ENCODE results near the gene RASA3. TPM values are rescaled to one million over a fixed set of nuclear protein-coding genes. Genes with fewer than 3 reads are reported as not detected.

Gene RASA3
- polyA plus RNA-seq, 3 donors = 9.0 to 32.6 (median 16.6) TPM

GRCh38 chr13:114164681-114165429, 32.4 kb upstream of the RASA3 start:
- no peak overlapping the region for H3K4me3 ChIP-seq (replicated peaks in 1 of 3; ENCODE audit: low read depth in 2 of 3, low read length in 3 of 3)
- H3K27ac ChIP-seq (ENCODE audit: low read depth in 1 of 2, low read length in 2 of 2) = no peak overlapping the region
- no peak overlapping the region for H3K9ac ChIP-seq (ENCODE audit: insufficient read depth, low read length, poor library complexity, severe bottlenecking)
- 91% methylated on average over 15 of the region's 26 CpGs for WGBS (ENCODE audit: insufficient coverage)
- no peak for TF ChIP-seq CTCF (IDR thresholded peaks at IDR 0.05)
- no peak overlapping the region for H3K4me2 ChIP-seq (replicated peaks; ENCODE audit: extremely low read depth, low read length, poor library complexity, severe bottlenecking)
- no peak overlapping the region for H2AFZ ChIP-seq (ENCODE audit: insufficient read depth, low read depth, low read length, poor library complexity, severe bottlenecking)
- H3K27me3 ChIP-seq (ENCODE audit: control insufficient read depth in 2 of 2, insufficient read depth in 2 of 2, low read length in 2 of 2) = no peaks in the 10 kb centered on the region
- H3K4me1 Mint-ChIP-seq = peaks cover 48% of the 10 kb centered on the region
- H3K9me3 Mint-ChIP-seq = no peaks in the 10 kb centered on the region
- H3K27me3 Mint-ChIP-seq (ENCODE audit: low read depth in 3 of 3) = peaks cover 1 to 8% (median 2%) of the 10 kb centered on the region in 3 donors
- no peak overlapping the region for H3K27ac Mint-ChIP-seq
- intact Hi-C loops (cut with micrococcal nuclease) = loop anchor here in 1 of 2 donors (5.0 kb wide), 1 partner anchor 33 kb away; the partner anchor contains the start of gene RASA3
- H3K36me3 Mint-ChIP-seq = peaks cover 0 to 2% of the 10 kb centered on the region in 2 donors
- H3K36me3 ChIP-seq (replicated peaks in 1 of 2; ENCODE audit: control insufficient read depth in 1 of 2, insufficient read depth in 2 of 2, low read length in 2 of 2) = no peaks in the 10 kb centered on the region
- H3K9me3 ChIP-seq (replicated peaks in 1 of 2; ENCODE audit: control insufficient read depth in 1 of 2, insufficient read depth in 1 of 2, low read length in 2 of 2) = peaks cover 0 to 2% of the 10 kb centered on the region in 2 donors
- DNase-seq = no peak
- H4K20me1 ChIP-seq (ENCODE audit: insufficient read depth, low read length) = no peaks in the 10 kb centered on the region
- H3K79me2 ChIP-seq (ENCODE audit: insufficient read depth, low read length) = no peaks in the 10 kb centered on the region
- no peak overlapping the region for H3K4me3 Mint-ChIP-seq
- H3K4me1 ChIP-seq (ENCODE audit: control insufficient read depth in 1 of 2, insufficient read depth in 2 of 2, low read length in 2 of 2) = peaks cover 42 to 44% of the 10 kb centered on the region in 2 donors

DNA sequence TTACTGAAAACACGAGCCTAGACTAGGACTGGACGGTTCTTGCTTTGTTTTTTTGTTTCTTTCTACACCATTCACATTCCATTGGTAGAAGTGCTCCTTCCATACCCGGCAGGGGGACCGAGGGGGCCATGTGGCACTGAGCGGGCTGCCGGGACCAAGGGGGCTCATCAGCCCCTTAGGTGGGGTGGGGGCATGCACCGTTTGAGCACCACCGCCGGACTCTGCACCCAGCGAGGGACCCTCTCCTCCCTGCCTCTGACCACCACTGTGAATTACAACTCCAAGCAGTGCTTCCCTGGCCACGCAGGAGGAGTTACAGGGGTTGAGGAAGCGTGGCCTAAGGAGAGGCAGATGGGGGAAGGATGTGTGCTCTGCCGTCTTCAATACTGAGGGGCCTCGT, 31.6 kb upstream of the RASA3 start:
- no peak for TF ChIP-seq CTCF (IDR thresholded peaks at IDR 0.05)
- Histone ChIP-seq H3K4me2 (replicated peaks; ENCODE audit: extremely low read depth, low read length, poor library complexity, severe bottlenecking) (no peak overlapping the region), H3K27ac (ENCODE audit: low read depth in 1 of 2, low read length in 2 of 2) (no peak overlapping the region), H3K9ac (ENCODE audit: insufficient read depth, low read length, poor library complexity, severe bottlenecking) (no peak overlapping the region), H2AFZ (ENCODE audit: insufficient read depth, low read depth, low read length, poor library complexity, severe bottlenecking) (no peak overlapping the region), H3K27me3 (ENCODE audit: control insufficient read depth in 2 of 2, insufficient read depth in 2 of 2, low read length in 2 of 2) (no peaks in the 10 kb centered on the region), H3K4me1 (ENCODE audit: control insufficient read depth in 1 of 2, insufficient read depth in 2 of 2, low read length in 2 of 2) (peaks cover 42 to 44% of the 10 kb centered on the region in 2 donors), H3K4me3 (replicated peaks in 1 of 3; ENCODE audit: low read depth in 2 of 3, low read length in 3 of 3) (no peak overlapping the region), H3K36me3 (replicated peaks in 1 of 2; ENCODE audit: control insufficient read depth in 1 of 2, insufficient read depth in 2 of 2, low read length in 2 of 2) (no peaks in the 10 kb centered on the region), H3K79me2 (ENCODE audit: insufficient read depth, low read length) (no peaks in the 10 kb centered on the region), H3K9me3 (replicated peaks in 1 of 2; ENCODE audit: control insufficient read depth in 1 of 2, insufficient read depth in 1 of 2, low read length in 2 of 2) (peaks cover 0 to 2% of the 10 kb centered on the region in 2 donors), H4K20me1 (ENCODE audit: insufficient read depth, low read length) (no peaks in the 10 kb centered on the region)
- Mint-ChIP-seq H3K27me3 (ENCODE audit: low read depth in 3 of 3) (peaks cover 1 to 8% (median 2%) of the 10 kb centered on the region in 3 donors), H3K27ac (peak overlapping the region in 1 of 7 donors; percentile 30), H3K36me3 (peaks cover 0 to 2% of the 10 kb centered on the region in 2 donors), H3K9me3 (no peaks in the 10 kb centered on the region), H3K4me3 (no peak overlapping the region), H3K4me1 (peaks cover 48% of the 10 kb centered on the region)
- DNase-seq = no peak
- intact Hi-C loops (cut with micrococcal nuclease) = no loop called here
- 64% methylated on average over 4 of the region's 14 CpGs for WGBS (ENCODE audit: insufficient coverage)
